HG03558 (cell line): ENCODE results near the gene MEIOB.
"Not testable (repeated sequence)": the region's sequence is repeated elsewhere in the genome, so short reads cannot be mapped to it uniquely, and the experiment has no call there.

Source experiments
- ATAC-seq: cut with Tn5 transposase; IDR thresholded peaks from one replicate; pipeline ENCODE4 v1.9.1; 2021; ENCODE audit warnings: moderate number of reproducible peaks; ENCODE audit not compliant: unreplicated experiment; ENCODE audit errors: extremely low read depth

The MEIOB gene, protein sequence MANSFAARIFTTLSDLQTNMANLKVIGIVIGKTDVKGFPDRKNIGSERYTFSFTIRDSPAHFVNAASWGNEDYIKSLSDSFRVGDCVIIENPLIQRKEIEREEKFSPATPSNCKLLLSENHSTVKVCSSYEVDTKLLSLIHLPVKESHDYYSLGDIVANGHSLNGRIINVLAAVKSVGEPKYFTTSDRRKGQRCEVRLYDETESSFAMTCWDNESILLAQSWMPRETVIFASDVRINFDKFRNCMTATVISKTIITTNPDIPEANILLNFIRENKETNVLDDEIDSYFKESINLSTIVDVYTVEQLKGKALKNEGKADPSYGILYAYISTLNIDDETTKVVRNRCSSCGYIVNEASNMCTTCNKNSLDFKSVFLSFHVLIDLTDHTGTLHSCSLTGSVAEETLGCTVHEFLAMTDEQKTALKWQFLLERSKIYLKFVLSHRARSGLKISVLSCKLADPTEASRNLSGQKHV

GRCh38 chr16:1871974-1872635 is at the start of gene MEIOB:
TSS of gene MEIOB (minus strand) at chr16:1872164. CDS start at chr16:1868175, 3,989 bp downstream.
- ATAC-seq, result no peak

GRCh38 chr16:1920727-1921171 is 48.8 kb upstream of the MEIOB start:
- ATAC-seq, result no peak

DNA sequence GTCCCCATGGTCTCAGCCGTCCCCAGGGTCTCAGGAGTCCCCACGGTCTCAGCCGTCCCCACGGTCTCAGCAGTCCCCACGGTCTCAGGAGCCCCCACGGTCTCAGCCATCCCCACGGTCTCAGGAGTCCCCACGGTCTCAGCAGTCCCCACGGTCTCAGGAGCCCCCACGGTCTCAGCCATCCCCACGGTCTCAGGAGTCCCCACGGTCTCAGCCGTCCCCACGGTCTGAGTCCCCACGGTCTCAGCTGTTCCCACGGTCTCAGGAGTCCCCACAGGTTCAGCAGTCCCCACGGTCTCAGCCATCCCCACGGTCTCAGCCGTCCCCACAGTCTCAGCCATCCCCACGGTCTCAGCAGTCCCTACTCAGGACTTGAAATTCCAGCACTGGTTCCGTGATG is 48.2 kb upstream of the MEIOB start:
- not testable (repeated sequence) for ATAC-seq

DNA sequence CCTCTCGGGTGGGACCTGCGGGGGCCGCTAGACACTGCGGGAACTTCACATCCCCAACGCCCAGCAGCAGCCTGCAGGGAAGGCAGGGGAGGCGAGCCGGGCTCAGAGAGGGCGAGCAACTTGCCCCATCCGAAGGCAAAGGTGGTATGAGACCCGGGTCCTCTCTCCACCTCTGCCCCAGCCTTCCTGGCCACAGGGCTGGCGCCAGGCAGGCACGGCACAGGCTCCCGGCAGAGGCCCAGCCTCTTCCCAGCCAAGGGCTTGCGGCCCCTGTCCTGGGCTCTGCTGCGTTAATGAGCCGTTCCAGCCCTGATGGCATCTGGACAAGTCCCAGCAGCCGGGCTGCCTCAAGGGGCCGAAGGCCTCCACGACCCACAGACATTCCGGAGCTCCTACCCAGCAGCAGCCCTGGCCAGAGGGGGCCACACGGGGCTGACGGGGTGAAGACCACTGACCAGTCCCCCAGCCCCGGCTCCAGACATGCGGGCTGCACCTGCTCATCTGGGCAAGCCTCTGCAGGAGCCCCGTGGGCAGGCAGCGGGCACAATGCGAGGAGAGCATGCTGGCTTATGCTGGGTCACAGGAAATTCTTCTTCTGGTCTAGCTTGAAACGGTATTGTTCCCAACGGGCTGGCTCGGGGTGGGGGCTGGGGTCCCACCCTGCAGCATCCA is 47.5 kb upstream of the MEIOB start:
- ATAC-seq, result no peak

DNA sequence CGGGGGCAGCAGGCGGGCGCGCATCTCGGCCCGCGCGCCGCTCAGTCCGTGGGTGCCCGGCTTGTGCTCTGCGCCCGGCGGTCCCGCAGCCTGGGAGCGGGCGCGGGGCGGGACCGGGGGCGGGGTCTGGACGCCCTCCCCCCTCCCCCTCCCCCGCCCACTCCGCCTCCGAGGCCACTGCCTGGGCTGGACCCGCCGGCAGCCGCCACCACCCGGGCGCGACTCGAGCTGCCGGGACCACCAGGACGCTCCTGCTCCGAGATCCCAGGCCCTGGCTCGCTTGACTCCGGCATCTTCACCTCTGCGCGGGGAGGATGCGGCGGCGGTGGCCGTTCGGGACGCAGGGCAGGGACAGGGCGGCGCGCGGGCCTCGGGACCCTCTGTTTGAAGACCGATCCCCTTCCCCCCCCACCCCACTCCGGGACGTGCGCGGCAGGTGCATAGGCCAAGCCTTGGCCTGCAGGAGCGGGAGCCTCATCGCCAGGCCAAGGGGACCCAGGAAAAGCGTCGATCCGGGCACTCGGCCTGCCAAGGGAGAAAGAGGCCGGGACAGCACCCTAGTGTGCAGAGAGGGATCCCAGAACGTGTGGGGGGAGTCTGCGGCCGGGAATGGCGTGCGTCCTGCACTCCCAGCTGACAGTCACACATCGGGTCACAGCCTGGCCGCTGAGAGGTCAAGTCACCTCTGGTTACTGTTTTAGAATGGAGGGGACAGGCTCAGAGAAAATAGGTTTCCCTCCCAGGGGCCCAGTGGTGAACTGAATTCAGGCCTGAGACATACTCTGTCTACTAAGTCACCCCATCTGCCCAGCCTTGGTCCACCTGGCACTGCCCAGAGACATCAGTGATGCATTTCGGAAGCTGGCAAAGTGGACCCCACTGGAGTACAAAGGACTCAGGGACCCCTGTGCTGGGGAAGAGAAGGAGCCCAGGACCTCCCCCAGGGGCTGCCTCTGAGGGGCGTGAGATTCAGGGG is 46.7 kb upstream of the MEIOB start, which contains the start of gene HS3ST6:
Gene HS3ST6 (minus strand): TSS at position 65 of the 976 bp plus-strand sequence. CDS start 92 bp downstream, outside the sequence.
- ATAC-seq, result no peak

- ATAC-seq, result no peak
Measured at GRCh38 chr16:1917665-1918350, 45.8 kb upstream of the MEIOB start.

DNA sequence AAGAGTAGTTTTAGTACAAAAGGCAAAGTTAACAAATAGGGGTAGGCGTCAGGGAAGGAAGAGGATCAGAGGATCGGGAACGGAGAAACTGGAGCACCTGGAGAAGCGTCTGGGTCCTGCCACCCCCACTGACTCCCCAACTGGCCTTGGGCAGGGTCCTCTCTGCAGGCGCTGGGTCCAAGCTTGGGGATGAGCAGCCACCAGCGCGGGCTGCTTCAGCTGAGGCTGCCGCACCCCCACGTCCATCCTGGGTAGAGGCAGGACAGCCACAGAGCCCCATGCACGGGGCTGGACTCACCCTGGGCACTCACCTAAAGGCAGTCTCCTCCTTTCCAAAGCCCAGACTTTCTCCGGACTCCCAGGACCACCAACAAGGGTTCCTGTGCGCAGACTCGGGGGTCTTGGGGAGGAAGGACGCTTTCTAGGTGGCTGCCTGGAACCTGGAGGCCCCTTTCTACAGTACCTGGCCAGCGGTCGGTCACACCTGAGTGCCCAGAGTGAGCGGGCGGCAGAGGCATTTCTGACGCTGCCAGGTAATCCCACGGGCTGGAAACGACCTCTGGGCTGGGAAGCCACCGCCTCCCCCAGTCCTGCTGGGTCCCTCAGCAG is 45.2 kb upstream of the MEIOB start:
- ATAC-seq, result no peak

DNA sequence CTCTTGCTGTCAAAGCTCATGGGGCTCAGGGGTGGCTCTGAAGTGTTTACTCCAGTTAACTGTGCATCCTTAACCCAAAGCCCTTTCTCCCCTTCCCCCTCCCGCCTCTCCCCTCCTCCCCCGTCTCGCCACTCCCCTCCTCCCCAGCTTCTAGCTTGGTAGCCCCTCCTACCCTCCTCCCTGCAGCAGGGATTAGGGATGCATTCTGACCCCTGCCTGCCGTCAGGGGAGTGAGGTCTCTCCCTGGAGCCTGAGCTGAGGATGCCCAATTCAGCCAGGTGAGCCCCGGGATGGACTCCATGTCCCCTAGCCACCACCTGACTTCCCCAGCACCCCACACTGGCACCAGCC is 44.7 kb upstream of the MEIOB start:
- ATAC-seq, result no peak

DNA sequence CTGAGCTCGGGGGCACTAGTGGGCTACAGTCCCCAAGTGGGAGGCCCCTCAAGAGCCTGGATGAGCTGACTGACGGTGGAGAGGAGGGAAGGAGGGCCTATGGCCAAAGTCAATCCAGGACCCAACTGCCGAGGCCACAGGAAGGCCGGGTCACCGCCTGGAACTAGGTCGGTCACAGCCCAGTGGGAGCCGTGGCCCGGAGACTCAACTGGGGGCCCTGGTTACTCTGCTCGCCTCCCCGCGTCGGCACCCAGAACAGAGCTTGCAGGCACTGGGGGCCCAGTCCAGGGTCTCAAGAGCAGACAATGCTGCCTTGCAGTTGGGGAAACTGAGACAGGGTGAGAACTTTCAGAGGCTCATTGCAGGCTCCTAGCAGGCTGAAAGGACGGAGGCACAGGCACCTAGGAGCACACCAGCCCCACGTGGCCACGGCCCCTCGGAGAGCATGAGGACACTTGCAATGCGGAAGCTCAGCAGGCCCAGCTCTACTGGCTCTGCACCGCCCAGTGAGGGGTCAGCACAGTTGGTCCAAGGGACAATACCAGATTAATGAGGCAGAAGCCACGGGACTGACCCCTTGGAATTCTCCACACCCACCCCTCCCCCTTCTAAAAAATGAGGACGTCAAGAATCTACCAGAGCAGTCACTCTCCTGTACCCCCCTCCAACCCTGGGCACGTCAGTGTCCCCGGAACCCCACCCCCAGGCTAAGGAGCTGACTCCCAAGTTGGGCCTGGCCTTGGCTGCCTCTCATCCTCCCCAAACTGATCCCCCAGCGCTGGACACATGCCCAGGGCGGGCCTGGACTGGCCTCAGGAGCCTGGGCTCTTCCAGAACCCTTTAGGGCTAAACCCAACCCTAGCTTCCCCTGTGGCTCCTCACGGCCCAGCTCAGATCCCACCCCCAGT is 44.0 kb upstream of the MEIOB start:
- ATAC-seq, result no peak

GRCh38 chr16:1914988-1915387 is 43.0 kb upstream of the MEIOB start:
- ATAC-seq, result no peak

- ATAC-seq, result no peak
Measured at GRCh38 chr16:1914084-1914608, 42.2 kb upstream of the MEIOB start.

- ATAC-seq, result no peak
Measured at GRCh38 chr16:1913327-1914083, 41.5 kb upstream of the MEIOB start.

DNA sequence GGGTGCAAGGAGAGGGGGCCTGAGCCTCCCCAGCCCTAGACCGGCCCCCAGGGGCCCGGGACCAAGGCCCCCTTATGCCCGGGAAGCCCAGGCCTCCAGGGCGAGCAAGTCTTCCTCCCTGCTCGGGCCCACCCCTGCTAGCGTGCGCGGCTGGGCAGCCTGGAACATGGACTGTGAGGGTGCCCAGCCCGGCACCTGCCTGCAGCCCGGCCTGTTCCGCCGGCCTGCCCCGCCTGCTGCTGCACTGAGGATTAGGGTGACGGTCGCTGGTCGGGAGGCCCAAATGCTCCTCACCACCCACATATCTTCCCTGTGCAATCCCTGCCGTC is 40.2 kb upstream of the MEIOB start:
- no peak for ATAC-seq

- ATAC-seq, result no peak
Measured at GRCh38 chr16:1911467-1912214, 39.7 kb upstream of the MEIOB start.

GRCh38 chr16:1909561-1910231 is 37.7 kb upstream of the MEIOB start:
- no peak for ATAC-seq

GRCh38 chr16:1908983-1909382 is 37.0 kb upstream of the MEIOB start:
- ATAC-seq, result no peak
